Panc1 (cell line): Measurements from ENCODE around the gene JKAMP. TPM values are rescaled to one million over a fixed set of nuclear protein-coding genes. Genes with fewer than 3 reads are reported as not detected.

Source experiments
- ATAC-seq: fragments of 200-7000 bp; cut with Tn5 transposase; 2 replicates; pipeline ENCODE4 v1.9.1; 2020; ENCODE audit warnings: mild to moderate bottlenecking, moderate library complexity
- BruUV-seq: library from RNA; stranded (reverse); fragments of 400-500 nt; replicated peaks from 2 replicates; lab custom pipeline; 2021; lab: Mats Ljungman, UMichigan
- CTCF ChIA-PET: fragments of 300-600 bp; sonication (Branson Sonifier 250); formaldehyde crosslinking; loops from one replicate; lab custom pipeline; 2022; ENCODE audit warnings: antibody characterized with exemption; lab: Charles Lee
- POLR2A ChIA-PET: fragments of 300-600 bp; sonication (Branson Sonifier 250); formaldehyde crosslinking; loops from one replicate; lab custom pipeline; 2022; ENCODE audit warnings: antibody characterized with exemption; lab: Charles Lee
- DNase-seq: peaks from one replicate; pipeline ENCODE4 v3.0.0-alpha.2; 2010; ENCODE audit warnings: low read depth, low spot score
- H3K27ac ChIP-seq: 2 replicates; pipeline ENCODE4 v1.5.1; 2011; ENCODE audit warnings: mild to moderate bottlenecking, low read length, inconsistent platforms
- H3K27me3 ChIP-seq: fragments of 200-500 bp; sonication (Bioruptor generic); 2 replicates; pipeline ENCODE4 v1.6.0; 2014; ENCODE audit warnings: low read length, inconsistent platforms; ENCODE audit not compliant: control insufficient read depth, insufficient read depth
- H3K36me3 ChIP-seq: fragments of 200-500 bp; sonication (Bioruptor generic); 2 replicates; pipeline ENCODE4 v1.5.1; 2014; ENCODE audit warnings: inconsistent platforms, mild to moderate bottlenecking, low read length, moderate library complexity; ENCODE audit not compliant: control insufficient read depth, insufficient read depth
- H3K4me1 ChIP-seq: 2 replicates; pipeline ENCODE4 v1.5.1; 2011; ENCODE audit warnings: inconsistent platforms, mild to moderate bottlenecking, low read length, moderate library complexity; ENCODE audit not compliant: control insufficient read depth, insufficient read depth
- H3K4me3 ChIP-seq, 2 experiments: 2 replicates each; pipeline ENCODE4 v1.5.1; 2011 to 2012; ENCODE audit warnings: low read depth in 2 of 2, low read length in 2 of 2, mild to moderate bottlenecking in 2 of 2, inconsistent platforms in 1 of 2, moderate library complexity in 1 of 2
- H3K9me3 ChIP-seq: fragments of 200-500 bp; sonication (Bioruptor generic); 2 replicates; pipeline ENCODE4 v1.5.1; 2014; ENCODE audit warnings: low read depth, mild to moderate bottlenecking, inconsistent platforms, low read length, moderate library complexity; ENCODE audit not compliant: control insufficient read depth, insufficient read depth
- POLR2AphosphoS5 ChIP-seq: IDR thresholded peaks from 2 replicates; pipeline ENCODE4 v1.6.1; 2012; ENCODE audit warnings: mild to moderate bottlenecking, low read depth, low read length, moderate library complexity
- SIN3A ChIP-seq: IDR thresholded peaks from 2 replicates; pipeline ENCODE4 v1.6.1; 2012; ENCODE audit warnings: low read depth, mild to moderate bottlenecking, low read length, moderate library complexity, borderline replicate concordance; ENCODE audit not compliant: insufficient read depth
- TCF7L2 ChIP-seq: IDR thresholded peaks from 2 replicates; pipeline ENCODE4 v1.6.1; 2011; ENCODE audit warnings: mild to moderate bottlenecking, low read depth, low read length, inconsistent platforms
- in situ Hi-C: cut with HindIII; loops from 2 replicates; pipeline ENCODE4 v1.10.0; 2016; ENCODE audit warnings: low sequenced_read_pairs, low pct_unique_long_range_greater_than_20kb
- intact Hi-C: fragments of 100-400 bp; cut with micrococcal nuclease; formaldehyde crosslinking; loops from one replicate; pipeline ENCODE4 v1.10.0; 2022; ENCODE audit not compliant: unreplicated experiment
- total RNA-seq: library from RNA; stranded (reverse); gene quantifications from one replicate; pipeline ENCODE4 v1.2.1, GENCODE V29; 2021; ENCODE audit not compliant: unreplicated experiment
- TF ChIP-seq, protein P1 (sequence below): fragments of 450-650 bp; IDR thresholded peaks from 2 replicates; pipeline ENCODE4 v1.5.1; 2017; ENCODE audit warnings: mild to moderate bottlenecking
- TF ChIP-seq, protein P2 (sequence below), 2 experiments: IDR thresholded peaks; 2 replicates each; pipeline ENCODE4 v1.6.1; 2011 to 2012; ENCODE audit warnings: low read depth in 2 of 2, control low read depth in 1 of 2, low read length in 1 of 2, mild to moderate bottlenecking in 1 of 2, moderate library complexity in 1 of 2; ENCODE audit not compliant: insufficient read depth in 1 of 2

The JKAMP gene
- total RNA-seq, 1 experiment from 2014 or later = 36.0 TPM

DNA sequence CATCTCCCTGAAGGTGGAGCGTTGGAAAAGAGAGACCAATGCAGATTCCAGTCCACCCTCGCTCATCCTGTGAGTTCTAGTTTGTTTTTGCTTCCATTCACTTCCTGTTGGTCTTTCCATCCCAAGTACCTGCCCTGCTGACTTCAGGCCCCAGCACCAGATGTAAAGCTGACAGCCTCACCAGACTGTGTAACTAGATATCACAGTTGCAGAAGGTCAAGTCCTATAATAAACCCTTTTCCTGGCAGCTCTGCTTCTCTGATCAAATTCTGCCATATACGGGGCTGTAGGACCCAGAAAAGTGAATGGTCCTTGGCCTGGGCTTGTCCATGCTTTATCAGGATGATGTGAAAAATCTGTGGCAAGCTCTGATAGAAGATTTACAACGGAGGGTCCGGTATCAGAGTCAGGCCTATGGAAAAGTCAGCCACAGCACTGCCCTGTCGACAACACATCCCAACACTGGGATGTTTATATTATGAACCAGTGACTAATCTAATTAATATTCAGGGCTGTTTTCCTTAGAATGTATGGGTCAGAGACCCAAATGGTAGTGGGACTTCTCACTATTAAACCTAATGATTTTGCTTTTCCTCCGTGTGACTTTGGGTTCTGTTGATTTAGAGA lies 50.2 kb downstream of the JKAMP start:
- H3K36me3 ChIP-seq = no peaks in the 10 kb centered on the region
- intact Hi-C loops (no loop called here), in situ Hi-C loops (no loop called here)
- DNase-seq (no peak), ATAC-seq (no peak)
- H3K27me3 ChIP-seq = no peaks in the 10 kb centered on the region
- H3K4me1 ChIP-seq = no peaks in the 10 kb centered on the region
- POLR2A ChIA-PET = no interaction called here
- no peak overlapping the region for H3K27ac ChIP-seq
- CTCF ChIA-PET = no interaction called here
- H3K4me3 ChIP-seq = no peak overlapping the region
- TF ChIP-seq TCF7L2 (no peak), SIN3A (no peak), POLR2AphosphoS5 (no peak)
- TF ChIP-seq, protein P1, sequence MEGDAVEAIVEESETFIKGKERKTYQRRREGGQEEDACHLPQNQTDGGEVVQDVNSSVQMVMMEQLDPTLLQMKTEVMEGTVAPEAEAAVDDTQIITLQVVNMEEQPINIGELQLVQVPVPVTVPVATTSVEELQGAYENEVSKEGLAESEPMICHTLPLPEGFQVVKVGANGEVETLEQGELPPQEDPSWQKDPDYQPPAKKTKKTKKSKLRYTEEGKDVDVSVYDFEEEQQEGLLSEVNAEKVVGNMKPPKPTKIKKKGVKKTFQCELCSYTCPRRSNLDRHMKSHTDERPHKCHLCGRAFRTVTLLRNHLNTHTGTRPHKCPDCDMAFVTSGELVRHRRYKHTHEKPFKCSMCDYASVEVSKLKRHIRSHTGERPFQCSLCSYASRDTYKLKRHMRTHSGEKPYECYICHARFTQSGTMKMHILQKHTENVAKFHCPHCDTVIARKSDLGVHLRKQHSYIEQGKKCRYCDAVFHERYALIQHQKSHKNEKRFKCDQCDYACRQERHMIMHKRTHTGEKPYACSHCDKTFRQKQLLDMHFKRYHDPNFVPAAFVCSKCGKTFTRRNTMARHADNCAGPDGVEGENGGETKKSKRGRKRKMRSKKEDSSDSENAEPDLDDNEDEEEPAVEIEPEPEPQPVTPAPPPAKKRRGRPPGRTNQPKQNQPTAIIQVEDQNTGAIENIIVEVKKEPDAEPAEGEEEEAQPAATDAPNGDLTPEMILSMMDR = no peak
- TF ChIP-seq, protein P2, sequence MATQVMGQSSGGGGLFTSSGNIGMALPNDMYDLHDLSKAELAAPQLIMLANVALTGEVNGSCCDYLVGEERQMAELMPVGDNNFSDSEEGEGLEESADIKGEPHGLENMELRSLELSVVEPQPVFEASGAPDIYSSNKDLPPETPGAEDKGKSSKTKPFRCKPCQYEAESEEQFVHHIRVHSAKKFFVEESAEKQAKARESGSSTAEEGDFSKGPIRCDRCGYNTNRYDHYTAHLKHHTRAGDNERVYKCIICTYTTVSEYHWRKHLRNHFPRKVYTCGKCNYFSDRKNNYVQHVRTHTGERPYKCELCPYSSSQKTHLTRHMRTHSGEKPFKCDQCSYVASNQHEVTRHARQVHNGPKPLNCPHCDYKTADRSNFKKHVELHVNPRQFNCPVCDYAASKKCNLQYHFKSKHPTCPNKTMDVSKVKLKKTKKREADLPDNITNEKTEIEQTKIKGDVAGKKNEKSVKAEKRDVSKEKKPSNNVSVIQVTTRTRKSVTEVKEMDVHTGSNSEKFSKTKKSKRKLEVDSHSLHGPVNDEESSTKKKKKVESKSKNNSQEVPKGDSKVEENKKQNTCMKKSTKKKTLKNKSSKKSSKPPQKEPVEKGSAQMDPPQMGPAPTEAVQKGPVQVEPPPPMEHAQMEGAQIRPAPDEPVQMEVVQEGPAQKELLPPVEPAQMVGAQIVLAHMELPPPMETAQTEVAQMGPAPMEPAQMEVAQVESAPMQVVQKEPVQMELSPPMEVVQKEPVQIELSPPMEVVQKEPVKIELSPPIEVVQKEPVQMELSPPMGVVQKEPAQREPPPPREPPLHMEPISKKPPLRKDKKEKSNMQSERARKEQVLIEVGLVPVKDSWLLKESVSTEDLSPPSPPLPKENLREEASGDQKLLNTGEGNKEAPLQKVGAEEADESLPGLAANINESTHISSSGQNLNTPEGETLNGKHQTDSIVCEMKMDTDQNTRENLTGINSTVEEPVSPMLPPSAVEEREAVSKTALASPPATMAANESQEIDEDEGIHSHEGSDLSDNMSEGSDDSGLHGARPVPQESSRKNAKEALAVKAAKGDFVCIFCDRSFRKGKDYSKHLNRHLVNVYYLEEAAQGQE (IDR thresholded peaks at IDR 0.05; ENCODE audit: insufficient read depth in 1 of 2, low read depth in 2 of 2, low read length in 1 of 2) = no peak
- no peaks in the 10 kb centered on the region for H3K9me3 ChIP-seq
- BruUV-seq = no TSS peak

DNA sequence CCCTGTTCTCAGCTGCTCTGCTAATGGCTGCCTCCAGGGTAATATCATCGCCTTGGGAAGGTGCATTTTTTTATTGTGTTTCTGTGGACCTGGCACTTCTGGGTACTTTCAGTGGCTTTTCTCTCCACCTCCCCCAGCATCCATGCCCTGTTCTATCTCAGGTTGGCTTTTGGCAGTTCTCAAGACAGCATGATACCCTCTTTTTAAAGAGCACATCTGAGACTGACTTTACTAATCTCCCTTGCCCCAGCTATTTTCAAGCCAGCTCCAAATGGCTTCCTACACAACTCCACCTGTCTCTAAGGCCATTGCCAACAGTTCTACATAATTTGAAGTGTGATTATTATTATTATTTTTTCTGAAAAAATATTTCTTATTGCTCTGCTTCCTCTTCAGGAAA lies 53.2 kb downstream of the JKAMP start:
- no peak for TF ChIP-seq SIN3A
- TF ChIP-seq, protein P1 = no peak
- TF ChIP-seq, protein P2 (IDR thresholded peaks at IDR 0.05; ENCODE audit: insufficient read depth in 1 of 2, low read depth in 2 of 2, low read length in 1 of 2) = no peak
- TF ChIP-seq TCF7L2 = no peak
- no peak for TF ChIP-seq POLR2AphosphoS5
- ATAC-seq (no peak), DNase-seq (no peak)
- Histone ChIP-seq H3K27me3 (no peaks in the 10 kb centered on the region), H3K4me3 (no peak overlapping the region), H3K4me1 (no peaks in the 10 kb centered on the region), H3K9me3 (no peaks in the 10 kb centered on the region), H3K36me3 (no peaks in the 10 kb centered on the region), H3K27ac (no peak overlapping the region)
- ChIA-PET CTCF (no interaction called here), POLR2A (no interaction called here)
- in situ Hi-C loops = no loop called here
- intact Hi-C loops = no loop called here
- BruUV-seq = no TSS peak
